ENCODE measurements around the gene FKBP2. TPM values are rescaled to one million over a fixed set of nuclear protein-coding genes. Genes with fewer than 3 reads are reported as not detected.

FKBP2 gene
- total and polyA plus RNA-seq, 2 of the 13 experiments (the other 11 are each of a cell fraction or from before 2014, with no cell fraction given): 30.1 to 53.3 TPM

GRCh38 chr11:64204464-64204989, 36.4 kb upstream of the FKBP2 start (continued):
- no peak for TF ChIP-seq GRHL1 (CRISPR knock-in tag; conservative IDR thresholded peaks at IDR 0.05)
- no peak for TF ChIP-seq KAT7 (CRISPR knock-in tag; IDR thresholded peaks at IDR 0.05; ENCODE audit: borderline replicate concordance)
- TF ChIP-seq YEATS4 (CRISPR knock-in tag; IDR thresholded peaks at IDR 0.05; ENCODE audit: borderline replicate concordance): no peak
- no peak for TF ChIP-seq KLF12 (CRISPR knock-in tag; IDR thresholded peaks at IDR 0.05; ENCODE audit: borderline replicate concordance)
- TF ChIP-seq ZNF580 (CRISPR knock-in tag; IDR thresholded peaks at IDR 0.05; ENCODE audit: borderline replicate concordance, low read depth): 0 out of 2 replicates have a peak, but pooled peaks have one; percentile 60
- TF ChIP-seq U2AF2 (IDR thresholded peaks at IDR 0.05; ENCODE audit: low read depth, low read length): no peak
- TF ChIP-seq ZNF546 (CRISPR knock-in tag; conservative IDR thresholded peaks at IDR 0.05): no peak
- TF ChIP-seq ZNF512 (CRISPR knock-in tag; IDR thresholded peaks at IDR 0.05): no peak
- TF ChIP-seq THAP11 (CRISPR knock-in tag; IDR thresholded peaks at IDR 0.05): peak; percentile 46; the same call in 1 of the 2 replicates
- TF ChIP-seq PREB (CRISPR knock-in tag; IDR thresholded peaks at IDR 0.05): no peak
- peak; percentile 24; the same call in 1 of the 2 replicates for TF ChIP-seq HNF1B (CRISPR knock-in tag; IDR thresholded peaks at IDR 0.05)
- TF ChIP-seq RAD21 (CRISPR knock-in tag; IDR thresholded peaks at IDR 0.05): peak; percentile 68
- no peak for TF ChIP-seq ZNF878 (CRISPR knock-in tag; IDR thresholded peaks at IDR 0.05)
- TF ChIP-seq ZNF547 (CRISPR knock-in tag; IDR thresholded peaks at IDR 0.05): no peak
- TF ChIP-seq ELF1 (CRISPR knock-in tag; IDR thresholded peaks at IDR 0.05): no peak
- TF ChIP-seq ARID4A (CRISPR knock-in tag; IDR thresholded peaks at IDR 0.05; ENCODE audit: borderline replicate concordance): peak; percentile 29; the same call in 1 of the 2 replicates
- 0 out of 2 replicates have a peak, but pooled peaks have one; percentile 30 for TF ChIP-seq ZNF263 (CRISPR knock-in tag; IDR thresholded peaks at IDR 0.05)
- TF ChIP-seq ZNF724P (CRISPR knock-in tag; IDR thresholded peaks at IDR 0.05; ENCODE audit: borderline replicate concordance): no peak
- no peak for TF ChIP-seq ZNF468 (CRISPR knock-in tag; IDR thresholded peaks at IDR 0.05)

Measured in HepG2 (cell line).